ENCODE data around the gene OR10C1.

OR10C1 gene

GRCh38 chr6:29478740-29479139 is 39.6 kb downstream of the OR10C1 start:
- no peak for DNase-seq

GRCh38 chr6:29479560-29479959 is 40.5 kb downstream of the OR10C1 start:
- no peak for DNase-seq

- DNase-seq, result no peak
Measured at GRCh38 chr6:29483186-29483585, 44.1 kb downstream of the OR10C1 start.

GRCh38 chr6:29483735-29484134 is 44.6 kb downstream of the OR10C1 start:
- DNase-seq, result no peak

- DNase-seq, result no peak
Measured at GRCh38 chr6:29486577-29486976, 47.5 kb downstream of the OR10C1 start.

GRCh38 chr6:29487131-29487530 is 48.0 kb downstream of the OR10C1 start:
- no peak for DNase-seq

GRCh38 chr6:29487660-29488059 is 48.6 kb downstream of the OR10C1 start, which contains the start of gene MAS1L:
MAS1L (minus strand) TSS chr6:29487956; CDS start chr6:29487902, 54 bp downstream.
- no peak for DNase-seq

GRCh38 chr6:29488874-29489273 is 49.8 kb downstream of the OR10C1 start:
- no peak for DNase-seq

GRCh38 chr6:29489286-29489685 is 50.2 kb downstream of the OR10C1 start:
- no peak for DNase-seq

- no peak for DNase-seq
Measured at GRCh38 chr6:29490055-29490454, 50.9 kb downstream of the OR10C1 start.

GRCh38 chr6:29490552-29490951 is 51.4 kb downstream of the OR10C1 start:
- DNase-seq, result no peak
